Karpas-422 (cell line): ENCODE measurements around the gene AGPAT4. TPM values are rescaled to one million over a fixed set of nuclear protein-coding genes. Genes with fewer than 3 reads are reported as not detected.
"Not testable (repeated sequence)": the region's sequence is repeated elsewhere in the genome, so short reads cannot be mapped to it uniquely, and the experiment has no call there.

Source experiments
- DNase-seq: peaks from one replicate; pipeline ENCODE4 v3.0.0-alpha.2; 2015
- H2AFZ ChIP-seq: fragments of 200-600 bp; sonication (generic); 2 replicates; pipeline ENCODE4 v1.6.1; 2014; ENCODE audit warnings: antibody characterized with exemption, low read length, mixed read lengths
- H3K27ac ChIP-seq: fragments of 200-600 bp; sonication (generic); 2 replicates; pipeline ENCODE4 v1.5.1; 2014; ENCODE audit warnings: mild to moderate bottlenecking, low read length, moderate library complexity
- H3K27me3 ChIP-seq: fragments of 200-600 bp; sonication (generic); 2 replicates; pipeline ENCODE4 v1.6.1; 2014; ENCODE audit warnings: low read length, mixed read lengths
- H3K36me3 ChIP-seq: fragments of 200-600 bp; sonication (generic); 2 replicates; pipeline ENCODE4 v1.6.1; 2014; ENCODE audit warnings: low read length, mixed read lengths; ENCODE audit not compliant: insufficient read depth
- H3K4me1 ChIP-seq: fragments of 200-600 bp; sonication (generic); 2 replicates; pipeline ENCODE4 v1.6.1; 2014; ENCODE audit warnings: mild to moderate bottlenecking, low read length, mixed read lengths
- H3K4me2 ChIP-seq: fragments of 200-600 bp; sonication (generic); 2 replicates; pipeline ENCODE4 v1.6.1; 2014; ENCODE audit warnings: low read length, low read depth, mild to moderate bottlenecking; ENCODE audit not compliant: poor library complexity, severe bottlenecking
- H3K4me3 ChIP-seq: fragments of 200-600 bp; sonication (generic); 2 replicates; pipeline ENCODE4 v1.5.1; 2014; ENCODE audit warnings: mild to moderate bottlenecking, antibody characterized with exemption, low read length, mixed read lengths
- H3K79me2 ChIP-seq: fragments of 200-600 bp; sonication (generic); 2 replicates; pipeline ENCODE4 v1.6.1; 2014; ENCODE audit warnings: mild to moderate bottlenecking, low read length, mixed read lengths
- H3K9ac ChIP-seq: fragments of 200-600 bp; sonication (generic); 2 replicates; pipeline ENCODE4 v1.6.0; 2014; ENCODE audit warnings: low read length
- H3K9me2 ChIP-seq: fragments of 200-600 bp; sonication (generic), shearing (Covaris generic); replicated peaks from 2 replicates; pipeline ENCODE4 v1.6.0; 2014; ENCODE audit warnings: mild to moderate bottlenecking, low read length, moderate library complexity; ENCODE audit not compliant: insufficient read depth
- H3K9me3 ChIP-seq: fragments of 300-700, 200-600 bp; sonication (generic); 2 replicates; pipeline ENCODE4 v1.6.1; 2014; ENCODE audit warnings: low read length, mixed read lengths
- H4K20me1 ChIP-seq: fragments of 200-600 bp; sonication (generic); 2 replicates; pipeline ENCODE4 v1.6.1; 2014; ENCODE audit warnings: mild to moderate bottlenecking, antibody characterized with exemption, low read length, low read depth; ENCODE audit not compliant: insufficient read depth
- total RNA-seq: library from RNA; depleted of rRNA; stranded (reverse); fragments of >200 nt; shearing (Covaris generic); gene quantifications from 2 replicates; pipeline ENCODE4 v1.2.3, GENCODE V29; 2014; ENCODE audit warnings: low replicate concordance

Gene AGPAT4
- total RNA-seq, 1 experiment from 2014 or later = 6.2 TPM

DNA sequence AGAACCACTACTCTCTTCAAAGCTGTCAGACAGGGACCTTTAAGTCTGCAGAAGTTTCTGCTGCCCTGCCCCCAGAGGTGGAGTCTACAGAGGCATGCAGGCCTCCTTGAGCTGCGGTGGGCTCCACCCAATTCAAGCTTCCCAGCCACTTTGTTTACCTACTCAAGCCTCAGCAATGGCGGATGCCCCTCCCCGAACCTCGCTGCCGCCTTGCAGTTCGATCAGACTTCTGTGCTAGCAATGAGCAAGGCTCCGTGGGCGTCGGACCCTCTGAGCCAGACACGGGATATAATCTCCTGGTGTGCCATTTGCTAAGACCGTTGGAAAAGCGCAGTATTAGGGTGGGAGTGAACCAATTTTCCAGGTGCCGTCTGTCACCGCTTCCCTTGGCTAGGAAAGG, 95.7 kb downstream of the AGPAT4 start:
- DNase-seq, H3K27ac ChIP-seq, H3K36me3 ChIP-seq, H3K9me2 ChIP-seq, H2AFZ ChIP-seq, H4K20me1 ChIP-seq, H3K27me3 ChIP-seq, H3K9me3 ChIP-seq, H3K79me2 ChIP-seq, H3K4me3 ChIP-seq, H3K9ac ChIP-seq, H3K4me2 ChIP-seq: not testable (repeated sequence)
- H3K4me1 ChIP-seq = peaks cover 16% of the 10 kb centered on the region

DNA sequence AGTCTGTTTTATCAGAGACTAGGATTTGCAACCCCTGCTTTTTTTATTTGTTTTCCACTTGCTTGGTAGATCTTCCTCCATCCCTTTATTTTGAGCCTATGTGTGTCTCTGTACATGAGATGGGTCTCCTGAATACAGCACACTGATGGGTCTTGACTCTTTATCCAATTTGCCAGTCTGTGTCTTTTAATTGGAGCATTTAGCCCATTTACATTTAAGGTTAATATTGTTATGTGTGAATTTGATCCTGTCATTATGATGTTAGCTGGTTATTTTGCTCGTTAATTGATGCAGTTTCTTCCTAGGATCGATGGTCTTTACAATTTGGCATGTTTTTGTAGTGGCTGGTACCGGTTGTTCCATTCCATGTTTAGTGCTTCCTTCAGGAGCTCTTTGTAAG, 97.4 kb downstream of the AGPAT4 start:
- not testable (repeated sequence) for H3K4me2 ChIP-seq, DNase-seq, H3K9me3 ChIP-seq, H3K4me3 ChIP-seq, H3K27ac ChIP-seq, H2AFZ ChIP-seq, H3K79me2 ChIP-seq, H3K27me3 ChIP-seq, H3K36me3 ChIP-seq, H3K9me2 ChIP-seq, H3K9ac ChIP-seq, H4K20me1 ChIP-seq
- peaks cover 18% of the 10 kb centered on the region for H3K4me1 ChIP-seq

DNA sequence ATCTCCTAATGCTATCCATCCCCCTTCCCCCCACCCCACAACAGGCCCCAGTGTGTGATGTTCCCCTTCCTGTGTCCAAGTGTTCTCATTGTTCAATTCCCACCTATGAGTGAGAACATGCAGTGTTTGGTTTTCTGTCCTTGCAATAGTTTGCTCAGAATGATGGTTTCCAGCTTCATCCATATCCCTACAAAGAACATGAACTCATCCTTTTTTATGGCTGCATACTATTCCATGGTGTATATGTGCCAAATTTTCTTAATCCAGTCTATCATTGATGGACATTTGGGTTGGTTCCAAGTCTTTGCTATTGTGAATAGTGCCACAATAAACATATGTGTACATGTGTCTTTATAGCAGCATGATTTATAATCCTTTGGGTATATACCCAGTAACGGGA, 101.1 kb downstream of the AGPAT4 start:
- not testable (repeated sequence) for H3K9me2 ChIP-seq, H4K20me1 ChIP-seq, H3K36me3 ChIP-seq, H2AFZ ChIP-seq, H3K4me2 ChIP-seq, H3K9ac ChIP-seq, H3K27me3 ChIP-seq, H3K27ac ChIP-seq, H3K4me3 ChIP-seq, DNase-seq, H3K79me2 ChIP-seq, H3K9me3 ChIP-seq
- H3K4me1 ChIP-seq = peaks cover 42% of the 10 kb centered on the region

DNA sequence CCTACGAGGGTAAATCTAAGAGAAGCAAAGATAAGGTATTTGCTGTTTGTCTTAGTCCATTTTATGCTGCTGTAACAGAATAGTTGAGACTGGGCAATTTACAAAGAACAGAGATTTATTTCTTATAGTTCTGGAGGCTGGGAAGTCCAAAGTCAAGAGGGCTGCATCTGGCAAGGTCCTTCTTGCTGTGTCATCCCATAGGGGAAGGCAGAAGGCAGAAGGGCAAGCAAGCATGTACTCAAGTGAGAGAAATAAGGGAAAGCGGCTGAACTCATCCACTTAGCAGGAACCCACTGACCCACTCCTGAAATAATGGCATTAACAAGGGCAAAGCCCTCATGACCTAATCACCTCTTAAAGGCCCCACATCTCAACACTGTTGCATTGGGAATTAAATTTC, 102.7 kb downstream of the AGPAT4 start:
- no peaks in the 10 kb centered on the region for H3K9me3 ChIP-seq
- no peaks in the 10 kb centered on the region for H3K79me2 ChIP-seq
- no peaks in the 10 kb centered on the region for H3K36me3 ChIP-seq
- no peaks in the 10 kb centered on the region for H3K27me3 ChIP-seq
- peak; percentile 52 for DNase-seq
- H3K4me3 ChIP-seq = peak overlapping the region; percentile 45
- peak overlapping the region; percentile 62 for H3K9ac ChIP-seq
- no peak overlapping the region for H2AFZ ChIP-seq
- H3K27ac ChIP-seq = peak overlapping the region; percentile 97
- H3K4me2 ChIP-seq = peak overlapping the region; percentile 75
- peaks cover 42% of the 10 kb centered on the region for H3K4me1 ChIP-seq
- H4K20me1 ChIP-seq = no peaks in the 10 kb centered on the region
- no peaks in the 10 kb centered on the region for H3K9me2 ChIP-seq

DNA sequence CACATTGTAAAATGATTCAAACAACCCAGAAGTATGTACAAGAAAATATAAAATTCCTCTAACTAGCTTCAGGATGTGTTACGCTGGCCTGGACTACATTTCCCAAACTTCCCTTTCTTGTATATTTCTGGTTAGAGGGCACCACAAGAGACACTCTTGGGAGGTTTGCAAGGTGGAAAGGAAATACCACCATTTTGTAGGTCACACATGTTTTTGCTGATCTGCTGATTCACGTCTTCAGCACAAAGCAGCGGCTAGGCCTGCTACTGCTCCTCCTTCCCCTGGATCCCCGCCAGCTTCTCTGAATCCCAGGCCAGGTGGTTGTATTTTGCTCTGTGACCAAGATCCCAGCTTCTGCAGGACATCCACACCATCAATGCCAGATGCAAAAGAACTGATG, 104.2 kb downstream of the AGPAT4 start:
- Histone ChIP-seq H3K79me2 (no peaks in the 10 kb centered on the region), H3K27ac (peak overlapping the region; percentile 97), H4K20me1 (no peaks in the 10 kb centered on the region), H3K4me2 (peak overlapping the region; percentile 75), H3K9me2 (no peaks in the 10 kb centered on the region), H3K4me3 (peak overlapping the region; percentile 49), H3K9ac (peak overlapping the region; percentile 65), H3K36me3 (no peaks in the 10 kb centered on the region), H2AFZ (no peak overlapping the region; the same call in 1 of the 2 replicates), H3K9me3 (no peaks in the 10 kb centered on the region), H3K4me1 (peaks cover 42% of the 10 kb centered on the region), H3K27me3 (no peaks in the 10 kb centered on the region)
- peak; percentile 90 for DNase-seq

DNA sequence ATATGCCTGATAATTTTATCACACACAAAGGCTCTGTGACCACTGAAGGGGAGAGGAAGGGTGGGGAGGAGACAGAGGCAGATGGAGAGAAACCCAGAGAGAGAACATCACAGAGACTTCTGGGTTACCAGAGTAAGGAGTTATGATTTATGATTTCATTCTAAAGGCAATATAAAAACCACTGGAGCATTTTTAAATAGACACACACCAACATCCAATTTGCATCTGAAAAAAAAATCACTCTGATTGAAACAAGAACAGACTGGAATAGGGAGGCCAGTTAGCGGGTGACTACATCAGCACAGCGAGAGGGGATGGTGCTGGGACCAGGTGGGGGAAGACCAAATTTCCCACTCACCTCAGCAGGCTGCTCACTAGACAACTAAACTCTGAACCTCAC, 104.8 kb downstream of the AGPAT4 start:
- H3K27ac ChIP-seq = peak overlapping the region; percentile 97
- peak overlapping the region; percentile 49 for H3K4me3 ChIP-seq
- no peak overlapping the region; the same call in 1 of the 2 replicates for H2AFZ ChIP-seq
- peak overlapping the region; percentile 75 for H3K4me2 ChIP-seq
- no peaks in the 10 kb centered on the region for H3K9me2 ChIP-seq
- no peaks in the 10 kb centered on the region for H3K9me3 ChIP-seq
- H4K20me1 ChIP-seq = no peaks in the 10 kb centered on the region
- H3K4me1 ChIP-seq = peaks cover 42% of the 10 kb centered on the region
- no peaks in the 10 kb centered on the region for H3K27me3 ChIP-seq
- H3K9ac ChIP-seq = peak overlapping the region; percentile 65
- no peaks in the 10 kb centered on the region for H3K79me2 ChIP-seq
- no peaks in the 10 kb centered on the region for H3K36me3 ChIP-seq
- peak; percentile 76 for DNase-seq

DNA sequence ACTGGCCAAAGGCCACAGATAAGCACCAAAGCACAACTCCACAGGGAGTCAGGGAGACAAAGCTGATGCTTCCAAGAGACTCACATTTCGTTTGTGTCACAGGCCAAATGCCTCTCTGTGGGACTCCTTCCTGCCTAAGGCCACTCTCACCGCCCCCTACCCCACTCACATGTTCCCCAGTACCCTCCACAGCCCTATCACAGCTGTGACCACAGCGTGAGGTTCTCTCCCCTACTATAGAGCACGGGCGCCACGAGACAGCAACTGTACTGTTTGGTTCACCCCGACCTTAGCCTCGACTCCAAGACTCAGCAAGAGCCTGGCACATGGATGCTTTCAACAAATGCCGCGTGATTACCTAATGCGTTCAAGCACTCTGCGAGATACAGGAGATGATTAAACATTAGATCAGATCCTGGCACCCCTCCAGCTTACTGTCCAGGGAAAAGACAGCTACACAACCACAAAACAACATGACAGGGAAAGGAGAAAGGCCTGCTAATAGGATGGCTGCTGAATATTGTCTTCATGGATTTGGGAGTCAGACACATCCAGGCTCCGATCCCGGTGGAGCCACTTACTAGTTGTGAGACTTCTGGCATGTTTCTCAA, 105.5 kb downstream of the AGPAT4 start:
- peaks cover 45% of the 10 kb centered on the region for H3K4me1 ChIP-seq
- peak overlapping the region; percentile 97 for H3K27ac ChIP-seq
- H3K36me3 ChIP-seq = no peaks in the 10 kb centered on the region
- DNase-seq = no peak
- no peaks in the 10 kb centered on the region for H3K9me3 ChIP-seq
- no peaks in the 10 kb centered on the region for H3K79me2 ChIP-seq
- H4K20me1 ChIP-seq = no peaks in the 10 kb centered on the region
- H3K27me3 ChIP-seq = no peaks in the 10 kb centered on the region
- peak overlapping the region; percentile 75 for H3K4me2 ChIP-seq
- H3K9me2 ChIP-seq = no peaks in the 10 kb centered on the region
- H3K9ac ChIP-seq = peak overlapping the region; percentile 65; the same call in 1 of the 2 replicates
- no peak overlapping the region for H2AFZ ChIP-seq
- H3K4me3 ChIP-seq = 0 out of 2 replicates have a peak overlapping the region, but pooled peaks have one; percentile 49

DNA sequence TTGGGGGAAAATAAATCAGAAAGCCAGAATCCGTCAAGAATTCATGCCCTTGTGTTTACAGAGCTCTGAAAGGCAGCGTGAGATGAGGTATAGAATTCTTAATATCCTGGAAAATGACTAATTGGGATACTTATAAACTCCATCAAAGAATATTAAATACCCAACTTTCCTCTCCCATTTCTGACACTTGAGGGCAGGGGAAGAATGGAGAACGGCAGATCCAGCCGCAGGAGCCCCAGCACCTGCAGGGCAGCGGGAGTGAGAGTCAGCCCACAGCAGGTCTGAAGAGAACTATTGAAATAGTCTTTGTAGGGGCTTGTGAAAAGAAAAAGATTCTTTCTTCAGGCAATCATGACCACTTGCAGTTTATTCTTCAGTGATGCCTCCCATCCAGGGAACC, 107.2 kb downstream of the AGPAT4 start:
- no peak overlapping the region for H3K9ac ChIP-seq
- H3K27ac ChIP-seq = no peak overlapping the region
- H3K4me3 ChIP-seq = no peak overlapping the region
- H3K9me3 ChIP-seq = no peaks in the 10 kb centered on the region
- no peak overlapping the region for H2AFZ ChIP-seq
- H3K9me2 ChIP-seq = no peaks in the 10 kb centered on the region
- no peaks in the 10 kb centered on the region for H3K79me2 ChIP-seq
- H3K36me3 ChIP-seq = no peaks in the 10 kb centered on the region
- no peak for DNase-seq
- no peak overlapping the region for H3K4me2 ChIP-seq
- H3K27me3 ChIP-seq = no peaks in the 10 kb centered on the region
- H3K4me1 ChIP-seq = peaks cover 49% of the 10 kb centered on the region
- no peaks in the 10 kb centered on the region for H4K20me1 ChIP-seq
